Endometrial microvascular endothelial cells (primary cell): ENCODE data around the gene FLNC. TPM values are rescaled to one million over a fixed set of nuclear protein-coding genes. Genes with fewer than 3 reads are reported as not detected.

Experiments
- in situ Hi-C: cut with HindIII; loops from 2 replicates; pipeline ENCODE4 v1.10.0; 2017; ENCODE audit warnings: low sequenced_read_pairs, low pct_unique_long_range_greater_than_20kb; ENCODE audit errors: inconsistent ontology term
- total RNA-seq: library from RNA; depleted of rRNA; stranded (reverse); fragments of >200 nt; gene quantifications from one replicate; pipeline ENCODE4 v1.2.3, GENCODE V29; 2015; ENCODE audit errors: inconsistent ontology term

Gene FLNC
- total RNA-seq, 1 donor from 2014 or later, result 155 TPM

- in situ Hi-C loops, result no loop called here
Measured at GRCh38 chr7:128827971-128828711, 2.1 kb upstream of the FLNC start.

GRCh38 chr7:128829391-128830166, 627 bp upstream of the FLNC start:
- in situ Hi-C loops, result no loop called here

- in situ Hi-C loops, result no loop called here
Measured at GRCh38 chr7:128831178-128831993, 1.2 kb downstream of the FLNC start.

GRCh38 chr7:128831994-128832879, 2.0 kb downstream of the FLNC start:
- in situ Hi-C loops, result no loop called here

GRCh38 chr7:128832880-128833147, 2.6 kb downstream of the FLNC start:
- in situ Hi-C loops, result no loop called here

GRCh38 chr7:128833148-128833945, 3.1 kb downstream of the FLNC start:
- in situ Hi-C loops, result no loop called here

GRCh38 chr7:128833946-128834325, 3.7 kb downstream of the FLNC start:
- in situ Hi-C loops, result no loop called here

- in situ Hi-C loops, result no loop called here
Measured at GRCh38 chr7:128835231-128835751, 5.1 kb downstream of the FLNC start.

GRCh38 chr7:128835790-128836641, 5.8 kb downstream of the FLNC start:
- in situ Hi-C loops, result no loop called here

GRCh38 chr7:128836729-128837348, 6.6 kb downstream of the FLNC start:
- in situ Hi-C loops, result no loop called here

GRCh38 chr7:128837521-128837921, 7.3 kb downstream of the FLNC start:
- in situ Hi-C loops, result no loop called here

GRCh38 chr7:128838109-128838779, 8.0 kb downstream of the FLNC start:
- in situ Hi-C loops, result no loop called here

- in situ Hi-C loops, result no loop called here
Measured at GRCh38 chr7:128838981-128839731, 8.9 kb downstream of the FLNC start.

GRCh38 chr7:128839751-128840177, 9.6 kb downstream of the FLNC start:
- in situ Hi-C loops, result no loop called here

- in situ Hi-C loops, result no loop called here
Measured at GRCh38 chr7:128840326-128841170, 10.3 kb downstream of the FLNC start.
